Activated CD8-positive, alpha-beta memory T cell treated with anti-CD3 and anti-CD28 coated beads, Interleukin-2, amount 50 U/mL, for 4 hours (primary cell): ENCODE data around the gene RNU4-1.
"Not testable (repeated sequence)": the region's sequence is repeated elsewhere in the genome, so short reads cannot be mapped to it uniquely, and the experiment has no call there.

Experiments used
- DNase-seq: peaks from one replicate; pipeline ENCODE4 v3.0.0-alpha.2; 2020

RNU4-1 gene

DNA sequence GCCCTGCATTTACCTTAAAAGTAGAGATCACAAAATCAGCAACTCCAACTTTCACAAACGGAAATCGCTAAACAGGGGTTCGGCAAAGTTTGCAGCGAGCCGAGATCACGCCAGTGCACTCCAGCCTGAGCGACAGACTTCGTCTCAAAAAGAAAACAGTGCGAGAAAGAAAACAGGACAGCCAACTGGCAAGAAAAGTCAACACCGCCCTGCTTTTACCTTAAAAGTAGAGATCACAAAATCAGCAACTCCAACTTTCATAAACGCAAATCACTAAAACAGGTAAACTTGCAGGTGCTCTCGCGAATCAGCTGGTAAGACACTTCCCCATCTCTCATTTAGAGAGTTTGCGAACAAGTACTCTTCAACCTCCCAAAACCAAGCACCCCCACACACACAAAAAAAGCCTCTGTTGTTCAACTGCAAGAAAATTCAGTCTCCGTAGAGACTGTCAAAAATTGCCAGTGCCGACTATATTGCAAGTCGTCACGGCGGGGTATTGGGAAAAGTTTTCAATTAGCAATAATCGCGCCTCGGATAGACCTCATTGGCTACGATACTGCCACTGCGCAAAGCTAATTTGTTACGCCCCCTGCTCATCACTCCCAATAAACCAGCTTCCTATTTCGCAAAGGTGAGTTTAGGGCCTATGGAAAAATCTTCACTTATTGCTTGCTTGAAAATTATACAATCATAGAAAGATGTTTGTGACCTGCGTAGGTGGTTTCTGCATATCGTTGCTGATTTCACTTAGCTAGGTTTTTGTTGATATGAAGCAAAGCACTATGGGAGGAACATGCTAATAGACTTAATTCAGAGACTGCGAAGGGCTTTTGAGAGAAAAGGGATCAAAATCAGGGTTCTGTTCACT is at the start of gene RNU4-1:
Gene RNU4-1 (minus strand): TSS at position 577 of the 871 bp plus-strand sequence.
- DNase-seq: peak; percentile 63

DNA sequence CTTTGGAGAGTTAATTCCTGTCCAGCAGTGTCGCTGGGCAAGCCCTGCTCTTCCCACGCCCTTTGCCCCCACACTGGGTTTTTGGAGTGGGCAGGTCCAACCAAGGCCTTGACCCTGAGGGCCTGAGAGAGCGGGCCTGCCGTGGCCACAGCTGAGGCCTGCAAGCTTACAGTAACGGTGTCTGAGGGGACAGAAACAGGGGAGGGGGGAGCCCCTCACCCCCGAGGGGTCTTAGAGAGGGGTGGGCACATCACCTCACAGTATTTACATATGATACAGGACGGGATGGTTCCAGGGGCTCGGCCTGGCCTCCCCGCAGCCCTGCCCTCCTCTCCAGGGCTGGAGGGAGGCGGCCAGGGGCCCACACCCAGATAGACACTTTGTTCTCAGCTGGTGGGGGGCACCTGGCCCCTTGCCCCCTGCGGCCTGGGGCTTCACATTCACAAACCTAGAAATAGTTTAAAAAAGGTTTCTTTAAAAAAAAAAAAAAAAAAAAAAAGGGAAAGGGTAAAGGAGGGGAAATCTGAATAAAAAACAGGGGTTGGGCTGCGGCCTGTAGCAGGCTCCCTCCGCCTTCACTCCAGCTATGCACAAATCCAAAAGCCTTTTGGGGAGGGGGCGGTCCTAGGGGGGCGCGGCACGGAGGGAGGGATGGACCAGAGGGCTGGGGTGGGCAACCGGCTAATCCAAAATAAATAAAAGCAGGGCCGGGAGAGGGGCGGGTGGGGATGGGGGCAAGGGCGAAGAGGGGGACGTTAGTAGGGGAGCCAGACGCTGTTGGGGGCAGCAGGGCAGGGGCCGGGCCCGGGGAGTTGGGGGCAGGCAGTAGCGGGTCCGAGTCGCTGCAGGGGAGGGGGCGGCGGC is 49.4 kb upstream of the RNU4-1 start:
- DNase-seq: no peak

DNA sequence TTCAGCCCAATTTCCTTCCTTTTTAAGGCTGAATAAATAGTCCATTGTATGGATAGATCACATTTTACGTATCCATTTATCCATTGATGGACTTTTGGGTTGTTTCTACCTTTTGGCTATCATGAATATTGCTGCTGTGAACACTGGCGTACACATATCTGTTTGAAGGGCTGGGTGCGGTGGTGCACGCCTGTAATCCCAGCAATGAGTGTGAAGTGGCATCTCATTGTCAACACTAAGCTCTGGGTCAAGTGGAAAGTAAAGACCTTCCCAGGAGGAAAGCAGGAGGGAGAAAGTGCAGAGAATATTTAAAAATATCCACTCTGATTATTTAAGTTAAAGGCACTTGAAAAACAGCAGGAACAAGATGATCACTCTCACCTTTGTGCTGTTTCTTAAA is 46.2 kb upstream of the RNU4-1 start:
- no peak for DNase-seq

DNA sequence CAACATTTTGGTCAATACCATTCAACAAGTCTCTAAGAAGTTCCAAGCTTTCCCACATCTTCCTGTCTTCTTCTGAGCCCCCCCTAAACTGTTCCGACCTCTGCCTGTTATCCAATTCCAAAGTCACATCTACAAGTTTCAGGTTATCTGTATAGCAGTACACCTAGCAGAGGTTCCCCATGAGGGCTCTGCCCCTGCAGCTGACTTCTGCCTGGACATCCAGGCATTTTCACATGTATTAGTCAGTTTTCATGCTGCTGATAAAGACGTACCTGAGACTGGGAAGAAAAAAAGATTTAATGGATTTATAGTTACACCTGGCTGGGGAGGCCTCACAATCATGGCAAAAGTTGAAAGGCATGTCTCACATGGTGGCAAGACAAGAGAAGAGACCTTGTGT is 44.7 kb upstream of the RNU4-1 start:
- no peak for DNase-seq

DNA sequence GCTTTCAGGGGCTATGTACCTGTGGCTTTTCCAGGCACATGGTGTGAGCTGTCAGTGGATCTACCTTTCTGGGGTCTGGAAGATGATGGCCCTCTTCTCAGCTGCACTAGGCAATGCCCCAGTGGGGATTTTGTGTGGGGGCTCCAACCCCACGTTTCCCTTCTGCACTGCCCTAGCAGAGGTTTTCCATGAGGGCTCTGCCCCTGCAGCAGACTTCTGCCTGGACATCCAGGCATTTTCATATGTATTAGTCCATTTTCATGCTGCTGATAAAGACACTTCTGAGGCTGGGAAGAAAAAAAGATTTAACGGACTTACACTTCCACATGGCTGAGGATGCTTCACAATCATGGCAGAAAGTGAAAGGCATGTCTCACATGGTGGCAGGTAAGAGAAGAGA is 43.4 kb upstream of the RNU4-1 start:
- not testable (repeated sequence) for DNase-seq

DNA sequence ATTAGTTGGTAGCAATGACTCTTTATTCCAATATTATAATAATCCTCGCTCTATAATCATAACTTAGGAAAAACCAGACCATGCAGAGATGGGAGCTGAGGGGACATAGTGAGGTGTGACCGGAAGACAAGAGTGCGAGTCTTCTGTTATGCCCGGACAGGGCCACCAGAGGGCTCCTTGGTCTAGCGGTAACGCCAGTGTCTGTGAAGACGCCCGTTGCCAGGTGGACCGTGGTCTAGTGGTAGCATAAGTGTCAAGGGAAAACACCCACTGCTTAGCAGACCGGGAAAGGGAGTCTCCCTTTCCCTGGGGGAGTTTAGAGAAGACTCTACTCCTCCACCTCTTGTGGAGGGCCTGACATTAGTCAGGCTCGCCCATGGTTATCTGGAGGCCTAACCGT is 42.4 kb upstream of the RNU4-1 start:
- DNase-seq: not testable (repeated sequence)

DNA sequence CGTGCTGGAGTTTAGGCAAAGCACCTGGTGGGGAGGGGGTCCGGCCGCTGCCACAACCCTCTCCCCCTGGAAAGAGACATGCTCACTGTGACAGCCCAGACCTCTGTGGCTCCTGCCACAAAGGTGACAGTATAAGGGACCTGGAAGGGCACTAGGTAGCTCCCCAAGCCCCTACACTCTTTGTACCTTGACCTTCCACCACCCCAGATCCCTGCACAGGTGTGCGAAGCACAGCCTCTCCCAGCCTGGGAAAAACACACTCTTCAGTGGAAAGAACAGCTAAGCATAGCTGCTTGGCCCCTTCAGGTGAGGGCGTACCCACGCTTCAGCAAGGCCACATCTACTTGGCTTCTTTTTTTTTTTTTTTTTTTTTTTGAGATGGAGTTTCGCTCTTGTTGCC is 39.5 kb upstream of the RNU4-1 start:
- no peak for DNase-seq

DNA sequence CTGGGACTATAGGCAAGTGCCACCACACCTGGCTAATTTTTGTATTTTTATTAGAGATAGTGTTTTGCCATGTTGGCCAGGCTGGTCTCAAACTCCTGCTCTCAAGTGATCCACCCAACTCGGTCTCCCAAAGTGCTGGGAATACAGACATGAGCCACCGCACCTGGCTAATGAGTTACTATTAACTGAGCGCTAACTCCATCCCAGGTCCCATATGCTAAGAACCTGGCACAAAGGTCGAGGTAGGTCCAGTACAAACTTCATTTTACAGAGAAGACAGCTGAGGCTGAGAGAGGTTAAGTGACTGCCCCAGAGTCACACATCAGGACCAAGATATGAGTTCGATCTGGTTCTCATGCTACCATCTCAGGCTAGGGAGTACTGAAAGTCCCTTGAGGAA is 39.0 kb upstream of the RNU4-1 start:
- no peak for DNase-seq

DNA sequence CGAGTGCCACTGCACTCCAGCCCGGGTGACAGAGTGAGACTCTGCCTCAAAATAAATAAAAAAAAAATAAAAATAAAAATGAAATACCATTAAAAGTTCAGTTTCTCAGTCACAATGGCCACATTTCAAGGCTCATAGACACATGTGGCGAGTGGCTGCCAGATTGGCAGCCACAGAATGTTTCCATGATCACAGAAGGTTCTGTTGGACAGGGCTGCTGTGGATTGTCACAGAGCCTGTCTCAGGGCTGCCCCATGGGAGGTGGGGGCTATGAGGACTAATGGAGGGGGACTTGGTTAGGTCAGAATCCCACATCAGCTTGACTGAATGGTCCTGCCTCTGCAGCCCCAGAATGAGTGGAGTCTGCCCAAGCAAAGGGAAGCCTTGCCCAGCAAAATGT is 38.4 kb upstream of the RNU4-1 start:
- DNase-seq: no peak

DNA sequence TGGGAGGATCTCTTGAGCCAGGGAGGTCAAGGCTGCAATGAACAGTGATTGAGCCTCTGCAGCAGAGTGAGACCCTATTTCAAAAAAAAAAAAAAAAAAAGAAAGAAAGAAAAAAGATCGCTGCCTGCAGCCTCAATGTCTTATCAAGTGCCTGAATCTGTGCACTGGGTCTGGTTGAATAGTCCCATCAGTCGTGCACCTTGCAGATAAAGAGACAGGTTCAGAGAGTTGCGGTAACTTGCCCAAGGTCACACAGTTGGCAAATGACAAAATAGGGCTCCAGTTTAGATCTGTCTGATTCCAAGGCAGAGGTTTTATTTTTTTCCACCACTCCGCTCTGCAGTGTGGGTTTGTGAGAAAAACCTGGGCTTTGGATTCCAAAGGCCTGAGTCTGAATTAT is 35.2 kb upstream of the RNU4-1 start:
- DNase-seq: no peak

DNA sequence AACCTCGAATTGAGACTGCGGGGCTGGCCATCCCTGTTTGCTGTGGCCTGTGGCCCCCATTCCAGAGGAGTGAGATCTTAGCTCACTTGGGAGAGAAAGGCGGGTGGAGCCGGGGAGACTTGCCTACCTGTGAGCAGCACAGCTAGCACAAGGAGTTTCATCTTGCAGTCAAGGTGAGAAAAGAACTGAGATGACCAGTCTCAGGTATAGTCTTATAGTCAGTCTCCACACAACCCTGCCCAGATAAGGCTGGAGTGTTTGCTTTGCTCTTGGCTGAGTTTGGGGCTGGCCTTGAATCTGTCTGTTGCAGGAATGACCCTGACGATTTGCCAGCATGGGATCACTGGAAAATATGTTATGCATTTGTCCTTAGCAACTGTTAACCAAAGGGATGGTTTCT is 34.6 kb upstream of the RNU4-1 start, which contains the start of gene PLA2G1B:
Gene PLA2G1B (minus strand): TSS at position 187 of the 400 bp plus-strand sequence. CDS start 26 bp downstream, at position 161.
- DNase-seq: no peak

DNA sequence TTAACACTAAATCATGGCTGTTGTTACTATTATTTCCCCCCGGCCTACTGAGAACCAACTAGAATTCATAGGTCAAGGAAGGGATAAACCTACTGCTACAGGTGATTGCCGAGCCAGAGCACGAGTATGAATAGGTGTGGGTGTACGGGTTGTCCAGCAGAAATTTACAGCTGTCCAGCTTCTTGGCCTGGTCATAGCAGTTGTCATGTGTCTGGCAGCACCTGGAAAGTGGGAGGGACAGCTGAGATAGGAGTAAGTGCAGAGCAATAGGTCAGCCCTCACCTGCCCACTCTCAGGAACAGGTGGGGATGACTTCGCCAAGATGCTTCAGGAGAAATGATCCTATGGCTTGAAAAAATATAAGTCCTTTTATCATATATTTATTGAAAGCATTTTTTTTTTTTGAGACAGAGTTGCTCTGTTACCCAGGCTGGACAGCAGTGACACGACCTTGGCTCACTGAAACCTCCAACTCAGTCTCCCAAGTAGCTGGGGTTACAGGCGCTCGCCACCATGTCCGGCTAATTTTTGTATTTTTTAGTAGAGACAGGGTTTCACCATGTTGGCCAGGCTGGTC is 31.9 kb upstream of the RNU4-1 start:
- no peak for DNase-seq

DNA sequence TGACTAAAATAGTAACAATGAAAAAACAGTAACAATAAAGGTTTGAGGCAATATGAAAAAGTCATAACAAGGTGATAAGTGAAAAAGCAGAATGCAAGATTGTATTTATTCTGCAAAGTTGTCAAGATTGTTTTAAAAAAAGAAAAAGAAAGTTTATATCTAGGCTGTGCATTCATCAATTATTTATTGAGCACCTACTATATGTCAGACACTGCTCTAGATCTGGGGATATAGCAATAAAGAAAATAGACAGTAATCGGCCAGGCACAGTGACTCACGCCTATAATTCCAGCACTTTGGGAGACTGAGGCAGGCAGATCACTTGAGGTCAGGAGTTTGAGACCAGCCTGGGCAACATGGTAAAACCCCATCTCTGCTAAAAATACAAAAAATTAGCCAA is 30.7 kb upstream of the RNU4-1 start:
- DNase-seq: no peak

DNA sequence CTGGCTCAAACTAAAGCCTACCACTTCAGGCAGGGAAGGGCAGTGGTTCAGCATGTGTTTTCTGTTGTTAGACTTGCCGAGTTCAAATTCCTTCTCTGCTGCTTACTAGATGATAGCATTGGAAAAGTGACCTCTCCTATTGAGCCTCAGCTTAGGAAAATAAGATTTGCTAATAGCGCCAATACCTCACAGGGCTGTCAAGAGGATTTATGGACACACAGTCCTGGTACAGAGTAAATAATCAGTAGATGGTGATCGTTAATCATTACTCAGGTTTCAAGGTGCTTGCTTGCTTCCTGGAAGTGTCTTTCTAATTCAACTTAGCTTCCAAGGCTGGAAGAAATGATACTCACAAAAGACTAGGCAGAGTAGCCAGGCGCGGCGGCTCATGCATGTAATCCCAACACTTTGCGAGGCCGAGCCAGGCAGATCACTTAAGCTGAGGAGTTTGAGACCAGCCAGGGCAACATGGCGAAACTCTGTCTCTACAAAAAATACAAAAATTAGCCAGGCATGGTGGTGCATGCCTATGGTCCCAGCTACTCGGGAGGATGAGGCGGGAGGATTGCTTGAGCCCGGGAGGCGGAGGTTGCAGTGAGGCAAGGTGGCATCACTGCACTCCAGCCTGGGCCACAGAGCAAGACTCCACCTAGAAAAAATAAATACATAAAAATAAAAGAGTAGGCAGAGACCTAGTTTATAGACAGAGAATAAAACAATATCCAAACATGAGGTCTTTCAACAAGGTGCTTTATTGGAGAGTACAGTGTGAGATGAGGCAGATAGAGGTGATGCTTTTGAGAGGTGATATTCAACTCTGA is 28.6 kb upstream of the RNU4-1 start:
- no peak for DNase-seq

DNA sequence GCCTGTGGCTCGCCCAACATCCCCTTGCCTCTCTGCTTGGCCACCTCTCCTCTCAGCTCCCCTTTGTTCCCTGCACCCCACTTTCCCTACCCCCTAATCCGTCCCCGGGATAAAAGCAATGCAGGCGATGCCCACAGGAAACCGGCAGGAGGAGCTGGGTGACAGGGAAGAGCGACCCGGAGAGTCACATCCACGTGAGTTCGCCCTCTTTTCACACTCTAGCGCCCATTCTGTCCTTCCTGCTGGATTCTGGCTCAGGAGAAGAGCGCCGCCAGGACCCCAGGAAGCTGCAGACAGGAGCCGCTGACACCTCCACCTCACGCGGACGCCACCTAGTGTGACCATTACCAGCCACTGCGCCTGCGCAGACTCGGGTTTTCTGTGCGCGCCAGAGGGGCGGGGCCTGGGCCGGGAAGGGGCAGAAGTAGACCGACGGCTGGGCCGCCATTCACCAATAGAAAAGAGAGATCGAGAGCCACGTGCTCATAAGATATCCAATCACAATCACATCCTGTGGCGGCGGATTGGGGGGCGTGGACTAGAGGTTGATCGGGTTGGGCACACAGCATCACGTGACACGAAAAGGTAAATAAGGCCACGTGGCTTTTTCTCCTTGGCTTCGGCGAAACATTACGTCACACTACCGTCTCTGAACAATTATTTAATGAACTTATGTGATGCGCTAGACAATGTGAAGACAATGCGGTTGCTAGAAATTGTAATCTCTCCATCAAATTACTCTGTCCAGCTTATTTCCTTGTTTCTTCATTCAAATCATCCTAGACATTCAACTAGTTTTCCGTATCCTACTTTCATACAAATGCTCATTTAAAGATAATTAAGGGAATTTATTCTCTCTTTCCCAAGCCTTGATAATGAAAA is 24.4 kb upstream of the RNU4-1 start:
- DNase-seq: peak; percentile 100

DNA sequence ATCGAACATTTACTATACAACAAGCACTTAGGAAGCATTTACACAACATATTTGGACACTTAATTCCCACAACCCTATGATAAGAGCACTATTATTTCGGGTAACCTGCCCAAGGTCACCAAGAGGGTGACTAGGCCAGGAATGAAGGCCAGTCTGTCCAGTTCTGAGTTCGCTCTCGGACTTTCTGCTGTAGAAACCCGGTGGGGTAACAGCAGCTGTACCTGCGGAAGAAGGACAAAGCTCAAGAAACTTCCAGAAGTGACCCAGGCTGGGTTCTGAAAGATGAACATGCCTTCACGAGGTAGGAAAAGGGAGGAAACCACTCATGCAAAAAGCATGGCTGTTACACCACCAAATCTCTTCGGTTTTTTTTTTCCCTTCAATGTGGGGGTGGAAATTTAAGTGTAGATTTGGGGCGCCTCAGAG is 23.8 kb upstream of the RNU4-1 start:
- no peak for DNase-seq

DNA sequence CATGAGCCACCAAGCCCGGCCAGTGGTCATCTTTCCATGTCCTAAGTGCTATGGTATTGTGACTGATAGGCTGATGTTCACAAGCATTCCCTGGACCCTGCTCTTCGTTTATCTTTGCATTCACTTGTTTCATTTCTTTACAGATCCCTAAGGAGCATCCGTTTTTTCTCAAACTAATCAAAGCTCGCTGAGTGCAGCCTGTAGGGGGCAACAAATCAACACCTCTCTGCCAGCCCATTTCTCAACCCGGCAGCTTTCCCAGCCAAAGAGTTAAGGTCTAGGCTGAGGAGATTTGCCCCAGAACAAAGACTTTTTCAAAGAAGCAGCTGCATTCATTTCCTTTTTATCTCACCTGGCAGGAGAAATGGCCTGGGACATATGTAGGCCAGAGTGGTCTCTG is 21.2 kb upstream of the RNU4-1 start:
- no peak for DNase-seq

DNA sequence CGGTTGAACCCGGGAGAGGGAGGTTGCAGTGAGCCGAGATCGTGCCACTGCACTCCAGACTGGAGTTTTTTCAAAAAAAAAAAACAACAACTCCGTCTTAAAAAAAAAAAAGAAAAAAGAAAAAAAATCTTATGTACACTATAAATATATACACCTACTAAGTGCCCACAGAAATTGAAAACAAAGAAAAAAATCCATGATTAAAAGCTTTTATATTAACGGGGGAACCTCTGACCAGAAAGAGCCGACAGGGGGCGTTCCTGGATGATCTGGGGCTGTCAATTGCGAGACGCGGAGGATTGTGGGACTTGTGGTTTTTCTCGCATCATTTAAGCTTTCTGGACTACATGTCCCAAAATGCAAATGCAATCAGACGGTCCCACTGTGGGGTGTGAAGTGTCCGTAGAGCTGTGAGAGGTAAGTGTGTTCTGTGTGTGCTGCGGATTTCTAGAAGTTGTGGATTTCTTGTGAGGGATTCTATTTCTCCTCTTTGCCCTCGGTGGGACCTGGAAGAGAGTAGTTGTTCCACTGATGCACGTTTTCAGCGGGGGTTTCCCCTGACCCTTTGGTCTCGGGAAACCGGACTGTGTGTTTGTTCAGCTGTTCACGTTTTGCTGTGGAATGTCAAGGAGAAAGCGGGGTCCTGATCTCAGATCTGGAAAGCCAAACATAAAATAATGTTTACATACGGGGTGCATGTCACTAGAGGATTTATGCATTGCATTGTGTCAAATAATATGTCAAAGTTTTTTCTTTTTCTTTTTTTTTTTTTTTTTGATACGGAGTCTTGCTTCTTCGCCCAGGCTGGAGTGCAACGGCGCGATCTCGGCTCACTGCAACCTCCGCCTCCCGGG is 9.2 kb upstream of the RNU4-1 start, which contains the start of gene SIRT4:
Gene SIRT4 (plus strand): TSS at position 360 of the 854 bp plus-strand sequence. CDS start 1,241 bp downstream, outside the sequence.
- peak; percentile 88 for DNase-seq

DNA sequence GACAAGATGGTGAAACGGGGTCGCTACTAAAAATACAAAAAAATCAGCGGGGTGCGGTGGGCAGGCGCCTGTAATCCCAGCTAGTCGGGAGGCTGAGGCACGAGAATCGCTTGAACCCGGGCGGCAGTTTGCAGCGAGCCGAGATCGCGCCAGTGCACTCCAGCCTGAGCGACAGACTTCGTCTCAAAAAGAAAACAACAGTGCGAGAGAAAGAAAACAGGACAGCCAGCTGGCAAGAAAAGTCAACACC is 701 bp downstream of the RNU4-1 start:
- no peak for DNase-seq

DNA sequence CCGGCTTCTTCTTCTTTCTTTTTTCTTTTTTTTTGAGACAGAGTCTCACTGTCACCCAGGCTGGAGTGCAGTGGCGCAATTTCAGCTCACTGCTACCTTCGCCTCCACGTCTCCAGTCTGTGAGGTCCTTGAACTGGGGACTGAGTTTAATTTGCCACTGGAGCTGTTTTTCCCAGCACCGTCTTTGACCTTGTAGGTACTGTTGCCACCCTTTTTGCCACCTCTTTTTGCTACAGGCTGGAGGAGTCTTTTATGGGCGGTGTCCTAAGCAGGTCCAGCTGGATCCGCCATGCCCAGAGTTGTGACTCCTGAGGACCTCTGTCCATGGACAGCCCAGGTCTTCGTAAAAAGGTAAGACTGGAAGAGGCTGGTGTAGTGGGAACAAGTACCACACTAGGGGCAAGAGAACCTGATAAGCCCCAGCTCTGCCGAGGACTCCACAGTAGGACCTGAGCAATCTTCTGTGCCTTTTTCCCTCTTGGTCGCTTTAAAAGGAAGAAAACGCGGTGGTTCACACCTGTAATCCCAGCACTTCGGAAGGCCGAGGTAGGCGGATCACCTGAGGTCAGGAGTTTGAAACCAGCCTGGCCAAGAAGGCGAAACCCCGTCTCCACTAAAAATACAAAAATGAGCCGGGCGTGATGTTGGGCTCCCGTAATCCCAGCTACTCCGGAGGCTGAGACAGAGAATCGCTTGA is 2.3 kb downstream of the RNU4-1 start:
- peak; percentile 18 for DNase-seq
